Measurements from ENCODE around the gene USP17L12. TPM values are rescaled to one million over a fixed set of nuclear protein-coding genes. Genes with fewer than 3 reads are reported as not detected.
"Not testable (repeated sequence)": the region's sequence is repeated elsewhere in the genome, so short reads cannot be mapped to it uniquely, and the experiment has no call there.

Gene USP17L12, protein sequence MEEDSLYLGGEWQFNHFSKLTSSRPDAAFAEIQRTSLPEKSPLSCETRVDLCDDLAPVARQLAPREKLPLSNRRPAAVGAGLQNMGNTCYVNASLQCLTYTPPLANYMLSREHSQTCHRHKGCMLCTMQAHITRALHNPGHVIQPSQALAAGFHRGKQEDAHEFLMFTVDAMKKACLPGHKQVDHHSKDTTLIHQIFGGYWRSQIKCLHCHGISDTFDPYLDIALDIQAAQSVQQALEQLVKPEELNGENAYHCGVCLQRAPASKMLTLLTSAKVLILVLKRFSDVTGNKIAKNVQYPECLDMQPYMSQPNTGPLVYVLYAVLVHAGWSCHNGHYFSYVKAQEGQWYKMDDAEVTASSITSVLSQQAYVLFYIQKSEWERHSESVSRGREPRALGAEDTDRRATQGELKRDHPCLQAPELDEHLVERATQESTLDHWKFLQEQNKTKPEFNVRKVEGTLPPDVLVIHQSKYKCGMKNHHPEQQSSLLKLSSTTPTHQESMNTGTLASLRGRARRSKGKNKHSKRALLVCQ
- total RNA-seq = not detected

DNA sequence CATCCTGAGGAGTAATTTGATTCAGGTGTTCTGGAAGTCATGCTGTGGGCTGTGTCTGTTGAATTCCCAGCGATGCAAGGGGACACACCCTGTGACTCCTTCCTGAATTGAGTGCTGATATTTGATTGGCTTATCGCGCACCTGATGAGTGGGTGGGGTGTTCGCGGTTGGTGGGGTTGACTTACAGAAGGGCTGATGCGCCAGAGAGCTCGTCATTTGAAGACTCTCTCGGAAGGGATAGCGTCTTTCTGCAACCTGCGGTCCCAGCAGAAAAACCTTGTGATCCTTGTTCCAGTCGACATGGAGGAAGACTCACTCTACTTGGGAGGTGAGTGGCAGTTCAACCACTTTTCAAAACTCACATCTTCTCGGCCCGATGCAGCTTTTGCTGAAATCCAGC, at the start of gene USP17L12:
Gene USP17L12 (plus strand): TSS at position 301 of the 400 bp plus-strand sequence. CDS start 0 bp downstream, at position 301.
- FAIRE-seq; DNase-seq (ENCODE audit: low spot score in 2 of 2): not testable (repeated sequence)

- DNase-seq (ENCODE audit: low spot score in 2 of 2); FAIRE-seq: not testable (repeated sequence)
Measured at GRCh38 chr4:9210357-9210756, 9.6 kb upstream of the USP17L12 start, which contains the start of gene USP17L10. USP17L10 (plus strand) TSS chr4:9210657; CDS start chr4:9210657, 0 bp downstream.

GRCh38 chr4:9214701-9215100, 5.3 kb upstream of the USP17L12 start:
- not testable (repeated sequence) for FAIRE-seq; DNase-seq (ENCODE audit: low spot score in 2 of 2)

DNA sequence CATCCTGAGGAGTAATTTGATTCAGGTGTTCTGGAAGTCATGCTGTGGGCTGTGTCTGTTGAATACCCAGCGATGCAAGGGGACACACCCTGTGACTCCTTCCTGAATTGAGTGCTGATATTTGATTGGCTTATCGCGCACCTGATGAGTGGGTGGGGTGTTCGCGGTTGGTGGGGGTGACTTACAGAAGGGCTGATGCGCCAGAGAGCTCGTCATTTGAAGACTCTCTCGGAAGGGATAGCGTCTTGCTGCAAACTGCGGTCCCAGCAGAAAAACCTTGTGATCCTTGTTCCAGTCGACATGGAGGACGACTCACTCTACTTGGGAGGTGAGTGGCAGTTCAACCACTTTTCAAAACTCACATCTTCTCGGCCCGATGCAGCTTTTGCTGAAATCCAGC, 4.8 kb upstream of the USP17L12 start, which contains the start of gene USP17L11:
Gene USP17L11 (plus strand): TSS at position 301 of the 400 bp plus-strand sequence. CDS start 0 bp downstream, at position 301.
- not testable (repeated sequence) for DNase-seq (ENCODE audit: low spot score in 2 of 2); FAIRE-seq

DNA sequence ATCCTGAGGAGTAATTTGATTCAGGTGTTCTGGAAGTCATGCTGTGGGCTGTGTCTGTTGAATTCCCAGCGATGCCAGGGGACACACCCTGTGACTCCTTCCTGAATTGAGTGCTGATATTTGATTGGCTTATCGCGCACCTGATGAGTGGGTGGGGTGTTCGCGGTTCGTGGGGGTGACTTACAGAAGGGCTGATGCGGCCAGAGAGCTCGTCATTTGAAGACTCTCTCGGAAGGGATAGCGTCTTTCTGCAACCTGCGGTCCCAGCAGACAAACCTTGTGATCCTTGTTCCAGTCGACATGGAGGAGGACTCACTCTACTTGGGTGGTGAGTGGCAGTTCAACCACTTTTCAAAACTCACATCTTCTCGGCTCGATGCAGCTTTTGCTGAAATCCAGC, 4.6 kb downstream of the USP17L12 start, which contains the start of gene USP17L13:
Gene USP17L13 (plus strand): TSS at position 301 of the 400 bp plus-strand sequence. CDS start 0 bp downstream, at position 301.
- not testable (repeated sequence) for DNase-seq (ENCODE audit: low spot score in 2 of 2); FAIRE-seq

DNA sequence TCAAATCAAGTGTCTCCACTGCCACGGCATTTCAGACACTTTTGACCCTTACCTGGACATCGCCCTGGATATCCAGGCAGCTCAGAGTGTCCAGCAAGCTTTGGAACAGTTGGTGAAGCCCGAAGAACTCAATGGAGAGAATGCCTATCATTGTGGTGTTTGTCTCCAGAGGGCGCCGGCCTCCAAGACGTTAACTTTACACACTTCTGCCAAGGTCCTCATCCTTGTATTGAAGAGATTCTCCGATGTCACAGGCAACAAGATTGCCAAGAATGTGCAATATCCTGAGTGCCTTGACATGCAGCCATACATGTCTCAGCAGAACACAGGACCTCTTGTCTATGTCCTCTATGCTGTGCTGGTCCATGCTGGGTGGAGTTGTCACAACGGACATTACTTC, 10.3 kb downstream of the USP17L12 start:
- FAIRE-seq; DNase-seq (ENCODE audit: low spot score in 2 of 2): not testable (repeated sequence)

GRCh38 chr4:9234085-9234484, 14.1 kb downstream of the USP17L12 start, which contains the start of gene USP17L15:
USP17L15 (plus strand) TSS chr4:9234385; CDS start chr4:9234385, 0 bp downstream.
- FAIRE-seq; DNase-seq (ENCODE audit: low spot score in 2 of 2): not testable (repeated sequence)

- not testable (repeated sequence) for DNase-seq (ENCODE audit: low spot score in 2 of 2); FAIRE-seq
Measured at GRCh38 chr4:9238461-9238860, 18.5 kb downstream of the USP17L12 start.

DNA sequence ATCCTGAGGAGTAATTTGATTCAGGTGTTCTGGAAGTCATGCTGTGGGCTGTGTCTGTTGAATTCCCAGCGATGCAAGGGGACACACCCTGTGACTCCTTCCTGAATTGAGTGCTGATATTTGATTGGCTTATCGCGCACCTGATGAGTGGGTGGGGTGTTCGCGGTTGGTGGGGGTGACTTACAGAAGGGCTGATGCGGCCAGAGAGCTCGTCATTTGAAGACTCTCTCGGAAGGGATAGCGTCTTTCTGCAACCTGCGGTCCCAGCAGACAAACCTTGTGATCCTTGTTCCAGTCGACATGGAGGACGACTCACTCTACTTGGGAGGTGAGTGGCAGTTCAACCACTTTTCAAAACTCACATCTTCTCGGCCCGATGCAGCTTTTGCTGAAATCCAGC, 23.6 kb downstream of the USP17L12 start, which contains the start of gene USP17L17:
Gene USP17L17 (plus strand): TSS at position 301 of the 400 bp plus-strand sequence. CDS start 0 bp downstream, at position 301.
- DNase-seq (ENCODE audit: low spot score in 2 of 2); FAIRE-seq: not testable (repeated sequence)

DNA sequence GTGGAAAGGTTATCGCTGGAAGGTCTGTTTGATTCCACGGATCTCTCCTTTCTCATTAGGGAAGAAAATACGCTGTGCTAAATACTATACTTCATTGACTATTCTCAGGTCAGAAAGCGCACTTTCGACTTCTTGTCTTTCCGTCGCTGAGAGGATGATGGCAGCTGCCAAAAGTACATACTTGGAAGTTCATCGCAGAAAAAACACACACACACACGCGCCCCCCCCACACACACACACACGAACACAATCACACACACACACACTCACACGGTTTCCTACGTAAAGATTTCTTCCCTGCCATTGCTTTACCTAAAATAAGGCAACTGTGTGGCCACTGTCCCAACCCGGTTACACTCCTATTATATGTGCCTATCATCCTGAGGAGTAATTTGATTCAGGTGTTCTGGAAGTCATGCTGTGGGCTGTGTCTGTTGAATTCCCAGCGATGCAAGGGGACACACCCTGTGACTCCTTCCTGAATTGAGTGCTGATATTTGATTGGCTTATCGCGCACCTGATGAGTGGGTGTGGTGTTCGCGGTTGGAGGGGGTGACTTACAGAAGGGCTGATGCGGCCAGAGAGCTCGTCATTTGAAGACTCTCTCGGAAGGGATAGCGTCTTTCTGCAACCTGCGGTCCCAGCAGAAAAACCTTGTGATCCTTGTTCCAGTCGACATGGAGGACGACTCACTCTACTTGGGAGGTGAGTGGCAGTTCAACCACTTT, 28.2 kb downstream of the USP17L12 start, which contains the start of gene USP17L18:
Gene USP17L18 (plus strand): TSS at position 678 of the 728 bp plus-strand sequence. CDS start 0 bp downstream, at position 678.
- not testable (repeated sequence) for DNase-seq (ENCODE audit: low spot score in 2 of 2); FAIRE-seq

- not testable (repeated sequence) for DNase-seq (ENCODE audit: low spot score in 2 of 2); FAIRE-seq
Measured at GRCh38 chr4:9253078-9253477, 33.1 kb downstream of the USP17L12 start, which contains the start of gene USP17L19. USP17L19 (plus strand) TSS chr4:9253378; CDS start chr4:9253378, 0 bp downstream.

- FAIRE-seq; DNase-seq (ENCODE audit: low spot score in 2 of 2): not testable (repeated sequence)
Measured at GRCh38 chr4:9257824-9258223, 37.9 kb downstream of the USP17L12 start, which contains the start of gene USP17L20. USP17L20 (plus strand) TSS chr4:9258124; CDS start chr4:9258124, 0 bp downstream.

- not testable (repeated sequence) for FAIRE-seq; DNase-seq (ENCODE audit: low spot score in 2 of 2)
Measured at GRCh38 chr4:9262572-9262971, 42.6 kb downstream of the USP17L12 start, which contains the start of gene USP17L21. USP17L21 (plus strand) TSS chr4:9262872; CDS start chr4:9262872, 0 bp downstream.

DNA sequence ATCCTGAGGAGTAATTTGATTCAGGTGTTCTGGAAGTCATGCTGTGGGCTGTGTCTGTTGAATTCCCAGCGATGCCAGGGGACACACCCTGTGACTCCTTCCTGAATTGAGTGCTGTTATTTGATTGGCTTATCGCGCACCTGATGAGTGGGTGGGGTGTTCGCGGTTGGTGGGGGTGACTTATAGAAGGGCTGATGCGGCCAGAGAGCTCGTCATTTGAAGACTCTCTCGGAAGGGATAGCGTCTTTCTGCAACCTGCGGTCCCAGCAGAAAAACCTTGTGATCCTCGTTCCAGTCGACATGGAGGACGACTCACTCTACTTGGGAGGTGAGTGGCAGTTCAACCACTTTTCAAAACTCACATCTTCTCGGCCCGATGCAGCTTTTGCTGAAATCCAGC, 47.4 kb downstream of the USP17L12 start, which contains the start of gene USP17L22:
Gene USP17L22 (plus strand): TSS at position 301 of the 400 bp plus-strand sequence. CDS start 0 bp downstream, at position 301.
- not testable (repeated sequence) for DNase-seq (ENCODE audit: low spot score in 2 of 2); FAIRE-seq

Other genes starting within 250 kb of the USP17L12 start
- gene FAM90A26, start 49.7 kb upstream of the USP17L12 start, total RNA-seq = not detected
- not detected for gene USP17L10, start 9.5 kb upstream of the USP17L12 start, total RNA-seq
- not detected for gene USP17L11, start 4.7 kb upstream of the USP17L12 start, total RNA-seq
- not detected for gene USP17L13, start 4.7 kb downstream of the USP17L12 start, total RNA-seq
- gene USP17L15, start 14.2 kb downstream of the USP17L12 start, total RNA-seq = not detected
- not detected for gene USP17L17, start 23.7 kb downstream of the USP17L12 start, total RNA-seq
- gene USP17L18, start 28.5 kb downstream of the USP17L12 start, total RNA-seq = not detected
- not detected for gene USP17L19, start 33.2 kb downstream of the USP17L12 start, total RNA-seq
- not detected for gene USP17L20, start 38.0 kb downstream of the USP17L12 start, total RNA-seq
- gene USP17L21, start 42.7 kb downstream of the USP17L12 start, total RNA-seq = not detected
- not detected for gene USP17L22, start 47.5 kb downstream of the USP17L12 start, total RNA-seq
- not detected for gene USP17L24, start 105.0 kb downstream of the USP17L12 start, total RNA-seq
- not detected for gene USP17L25, start 109.8 kb downstream of the USP17L12 start, total RNA-seq
- not detected for gene USP17L26, start 114.5 kb downstream of the USP17L12 start, total RNA-seq
- gene USP17L5, start 119.3 kb downstream of the USP17L12 start, total RNA-seq = not detected
- gene USP17L27, start 124.0 kb downstream of the USP17L12 start, total RNA-seq = not detected
- gene USP17L28, start 128.7 kb downstream of the USP17L12 start, total RNA-seq = not detected
- gene USP17L29, start 133.5 kb downstream of the USP17L12 start, total RNA-seq = not detected
- not detected for gene USP17L30, start 143.0 kb downstream of the USP17L12 start, total RNA-seq
- not detected for gene DEFB131A, start 224.3 kb downstream of the USP17L12 start, total RNA-seq

Data from frontal cortex (tissue), 4 donors.